Heart right ventricle (tissue), 16 donors: ENCODE measurements around the gene TNRC6A. TPM values are rescaled to one million over a fixed set of nuclear protein-coding genes. Genes with fewer than 3 reads are reported as not detected.

Experiments
- ATAC-seq, 8 donors: fragments of 200-7000 bp; cut with Tn5 transposase; one replicate each; pipeline ENCODE4 v1.9.1; 2020; ENCODE audit warnings: mild to moderate bottlenecking in 8 of 8, moderate library complexity in 8 of 8, moderate number of reproducible peaks in 1 of 8
- DNase-seq, 2 donors: peaks; one replicate each; pipeline ENCODE4 v3.0.0-alpha.2; 2020
- H3K27ac ChIP-seq, 10 donors: fragments of 200-600 bp; sonication (generic) in 2 of 10; one replicate each; pipeline versions ENCODE4 v1.5.0 to v1.8.0; 2020 to 2022; ENCODE audit warnings: mild to moderate bottlenecking in 3 of 10
- H3K27me3 ChIP-seq, 7 donors: fragments of 200-600 bp; one replicate each; pipeline ENCODE4 v1.8.0; 2021 to 2022; ENCODE audit warnings: mild to moderate bottlenecking in 2 of 7
- H3K36me3 ChIP-seq, 9 donors: fragments of 200-600 bp; sonication (generic) in 1 of 9; one replicate each; pipeline versions ENCODE4 v1.5.0 to v1.8.0; 2020 to 2022; ENCODE audit warnings: mild to moderate bottlenecking in 2 of 9
- H3K4me1 ChIP-seq, 9 donors: fragments of 200-600 bp; sonication (generic) in 1 of 9; one replicate each; pipeline versions ENCODE4 v1.5.0 to v1.8.0; 2020 to 2022; ENCODE audit warnings: mild to moderate bottlenecking in 4 of 9
- H3K4me3 ChIP-seq, 10 donors: fragments of 200-600 bp; sonication (generic) in 2 of 10; one replicate each; pipeline versions ENCODE4 v1.5.0 to v1.8.0; 2020 to 2022; ENCODE audit warnings: mild to moderate bottlenecking in 7 of 10, moderate library complexity in 2 of 10
- H3K9me3 ChIP-seq, 11 donors: fragments of 200-600 bp in 10 of 11; sonication (generic) in 2 of 11; one replicate each; pipeline versions ENCODE4 v1.5.0 to v1.8.0; 2013 to 2022; ENCODE audit warnings: mild to moderate bottlenecking in 2 of 11, control low read depth in 1 of 11, moderate library complexity in 1 of 11
- CTCF ChIP-seq, 9 donors: fragments of 200-600 bp; sonication (generic) in 2 of 9; IDR thresholded peaks; one replicate each; pipeline versions ENCODE4 v1.5.0 to v1.8.0; 2021 to 2022; ENCODE audit warnings: antibody characterized with exemption in 9 of 9, mild to moderate bottlenecking in 5 of 9, moderate library complexity in 1 of 9
- WGBS, 2 donors: extraction: QIAGEN DNeasy Blood & Tissue Kit; methylation state at CpG; one replicate each; pipeline ENCODE4 v1.1.7; 2013; ENCODE audit warnings: inconsistent platforms in 1 of 2; 5-methylcytosine and 5-hydroxymethylcytosine counted together
- intact Hi-C, 10 donors: fragments of 100-400 bp; cut with DNase I; formaldehyde crosslinking; loops; one replicate each; pipeline versions ENCODE4 v1.11.1 to v1.14.2; 2022
- polyA plus RNA-seq, 2 donors: library from polyadenylated mRNA; stranded (reverse); fragments of 200-250 nt; gene quantifications; one replicate each; pipeline ENCODE4 v1.2.3, GENCODE V29; 2013
- total RNA-seq, 10 donors: library from RNA; stranded (reverse); fragmentation: NEBNext Ultra II Directional in 3 of 10; extraction: Animal tissue kit (Norgen Biotek cat#: 25700) in 3 of 10; gene quantifications; one replicate each; pipeline versions ENCODE4 v1.2.1 to v1.2.4, GENCODE V29; 2021 to 2023
- donor health status: Arrhythmogenic right ventricular cardiomyopathy.
- donor health status: ischemic (EF 13 %, LVEDD 7.1; RV severe dilation, severe dysfunction).
- donor health status: healthy with polysubstance abuse.
- donor health status: DM: no; HTN: yes; CAD: no.
- donor health status: DM: no; HTN: no; CAD: no.
- donor health status: ischemic (EF 25% LVEDD 6.9; RV normal size, moderate dysfunction).
- donor health status: ischemic (EF 25% LVEDD 5.7; RV mildly dilated, moderate dysfunction).
- donor health status: healthy.
- donor health status: DM: yes; HTN: yes; CAD: no.
- donor health status: Ischemic cardiomyopathy.
- donor health status: ischemic (EF 35%, LVEDD 5.7; RV mildly dilated, moderate dysfunction).
- donor health status: nonischemic (EF 11% LVEDD 7.7; RV severe dilation, severe dysfunction).
- donor health status: DM: yes; HTN: yes; CAD: no.
- donor health status: PGD.
- donor health status: ischemic (EF 29% LVEDD 5.4; RV normal size, mild dysfunction).
- donor health status: nonischemic (EF 23%, LVEDD 6.1; RV moderate dilation, normal function).

The TNRC6A gene
- total and polyA plus RNA-seq, 12 donors, result 8.3 to 51.4 (median 36.5) TPM

DNA sequence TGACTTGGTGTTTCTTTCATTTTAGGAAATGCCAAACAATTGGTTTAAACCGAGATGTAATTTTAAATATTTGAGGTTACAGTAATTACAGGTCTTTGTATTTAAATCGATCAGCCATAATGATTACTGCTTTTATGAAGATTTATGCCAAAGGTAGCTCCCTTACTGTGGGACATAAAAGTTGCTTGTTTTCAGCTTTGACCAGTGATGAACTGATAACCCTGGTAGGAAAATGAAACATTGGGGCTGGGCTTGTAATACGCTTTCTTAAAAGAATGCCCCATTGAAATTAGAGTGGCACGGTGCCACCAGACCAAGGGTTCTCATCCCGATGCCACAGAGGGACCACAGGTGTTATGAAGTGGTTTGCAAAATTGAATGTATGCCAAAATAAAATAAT, 7.3 kb downstream of the TNRC6A start:
- intact Hi-C loops, result loop anchor here in 2 of 10 donors (5.0 to 10.0 kb wide), 2 partner anchors 41 to 48 kb away; no protein-coding TSS in a partner anchor
- Histone ChIP-seq H3K4me1 (peaks cover 13 to 100% (median 97%) of the 10 kb centered on the region in 9 donors), H3K36me3 (peaks cover 0 to 35% (median 0%) of the 10 kb centered on the region in 9 donors), H3K27ac (peak overlapping the region in 8 of 10 donors; percentile 19 to 68 (median 41)), H3K9me3 (no peaks in the 10 kb centered on the region), H3K4me3 (no peak overlapping the region), H3K27me3 (no peaks in the 10 kb centered on the region)
- no peak for DNase-seq
- no peak for ATAC-seq
- no peak for TF ChIP-seq CTCF (IDR thresholded peaks at IDR 0.05)
- WGBS, 2 donors, result 47 to 51% methylated on average over 5 of the region's 5 CpGs

DNA sequence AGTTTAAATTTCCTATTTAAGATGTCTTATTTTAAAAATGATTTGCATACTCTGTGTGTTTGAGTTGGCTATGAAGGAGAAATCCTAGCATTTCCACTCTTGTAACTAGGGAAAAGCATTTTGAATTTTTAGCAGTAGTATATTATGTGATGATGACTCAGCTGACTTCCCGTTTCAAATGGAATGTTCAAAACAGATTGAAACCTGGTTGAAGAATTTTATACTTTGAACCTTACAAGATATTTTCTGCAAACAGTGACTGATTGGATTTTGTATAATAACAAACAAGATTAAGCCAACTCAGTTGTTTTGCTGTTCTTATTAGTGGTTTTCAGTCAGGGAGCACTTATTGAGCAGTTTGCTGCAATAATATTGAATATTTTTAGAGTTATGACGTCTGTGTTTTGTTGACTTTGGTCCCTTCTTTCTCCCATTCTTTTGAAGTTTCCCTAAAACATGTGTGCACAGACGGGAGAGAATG, 8.0 kb downstream of the TNRC6A start:
- no peak overlapping the region for H3K4me3 ChIP-seq
- 6 to 12% methylated on average over 3 of the region's 3 CpGs for WGBS, 2 donors
- no peak for DNase-seq
- H3K9me3 ChIP-seq, result no peaks in the 10 kb centered on the region
- H3K36me3 ChIP-seq, result peaks cover 0 to 34% (median 0%) of the 10 kb centered on the region in 9 donors
- intact Hi-C loops, result loop anchor here in 2 of 10 donors (5.0 to 10.0 kb wide), 2 partner anchors 40 to 47 kb away; no protein-coding TSS in a partner anchor
- peak in 2 of 8 donors; percentile 38 to 42 for ATAC-seq
- peak overlapping the region in 8 of 10 donors; percentile 19 to 68 (median 41) for H3K27ac ChIP-seq
- TF ChIP-seq CTCF (IDR thresholded peaks at IDR 0.05), result no peak
- peaks cover 13 to 100% (median 98%) of the 10 kb centered on the region in 9 donors for H3K4me1 ChIP-seq
- H3K27me3 ChIP-seq, result no peaks in the 10 kb centered on the region

DNA sequence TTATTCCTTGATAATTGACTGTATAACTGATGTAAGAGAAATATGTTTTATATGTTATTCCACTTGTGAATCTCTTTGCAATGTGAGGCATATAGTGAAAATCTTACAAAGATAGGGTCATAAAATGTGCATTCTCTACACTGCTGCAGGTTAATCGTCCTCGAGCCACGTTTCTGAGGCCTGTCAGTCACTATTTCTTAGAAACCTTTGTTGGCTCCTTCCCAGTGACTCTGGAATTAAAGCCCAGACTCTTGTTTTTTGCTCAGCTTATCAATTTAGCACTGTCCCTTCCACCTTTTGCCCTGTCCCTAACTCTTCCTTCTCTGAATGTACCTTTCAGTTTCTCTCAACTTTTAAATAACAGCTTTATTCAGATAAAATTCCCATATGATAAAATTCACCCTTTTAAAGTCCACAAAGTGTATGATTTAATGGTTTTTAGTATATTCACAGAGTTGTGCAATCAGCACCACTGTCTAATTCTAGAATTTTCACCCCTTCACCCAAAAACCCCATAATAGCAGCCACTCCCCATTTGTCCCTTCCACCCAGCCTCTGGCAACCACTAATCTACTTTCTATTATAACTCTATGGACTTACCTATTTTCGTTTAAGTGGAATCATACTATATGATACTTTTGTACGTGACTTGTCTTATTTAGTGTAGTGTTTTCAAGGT, 8.6 kb downstream of the TNRC6A start:
- DNase-seq (no peak), ATAC-seq (peak in 1 of 8 donors; percentile 8)
- Histone ChIP-seq H3K36me3 (peaks cover 0 to 28% (median 0%) of the 10 kb centered on the region in 9 donors), H3K27me3 (no peaks in the 10 kb centered on the region), H3K9me3 (no peaks in the 10 kb centered on the region), H3K4me1 (peaks cover 15 to 100% (median 97%) of the 10 kb centered on the region in 9 donors), H3K27ac (peak overlapping the region in 6 of 10 donors; percentile 31 to 68 (median 41)), H3K4me3 (no peak overlapping the region)
- 45 to 55% methylated on average over 5 of the region's 5 CpGs for WGBS, 2 donors
- intact Hi-C loops, result loop anchor here in 2 of 10 donors (5.0 to 10.0 kb wide), 2 partner anchors 39 to 47 kb away; no protein-coding TSS in a partner anchor
- TF ChIP-seq CTCF (IDR thresholded peaks at IDR 0.05), result no peak

DNA sequence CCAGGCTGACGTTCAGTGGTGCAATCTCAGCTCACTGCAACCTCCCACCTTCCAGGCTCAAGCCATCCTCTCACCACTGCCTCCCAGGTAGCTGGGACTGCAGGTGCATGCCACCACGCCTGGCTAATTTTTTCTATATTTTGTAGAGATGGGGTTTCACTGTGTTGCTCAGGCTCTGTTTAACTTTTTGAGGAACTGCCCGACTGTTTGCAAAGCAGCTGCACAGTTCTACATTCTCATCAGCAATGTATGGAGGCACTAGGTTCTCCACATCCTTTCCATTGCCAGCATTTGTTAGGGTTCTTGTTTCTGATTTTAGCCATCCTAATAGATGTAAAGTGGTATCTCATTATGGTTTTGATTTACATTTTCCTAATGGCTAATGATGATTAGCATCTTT, 9.4 kb downstream of the TNRC6A start:
- no peak for TF ChIP-seq CTCF (IDR thresholded peaks at IDR 0.05)
- Histone ChIP-seq H3K27me3 (no peaks in the 10 kb centered on the region), H3K36me3 (peaks cover 0 to 19% (median 0%) of the 10 kb centered on the region in 9 donors), H3K9me3 (no peaks in the 10 kb centered on the region), H3K27ac (peak overlapping the region in 2 of 10 donors; percentile 5 to 68), H3K4me1 (peaks cover 16 to 100% (median 94%) of the 10 kb centered on the region in 9 donors), H3K4me3 (no peak overlapping the region)
- intact Hi-C loops, result loop anchor here in 2 of 10 donors (5.0 to 10.0 kb wide), 2 partner anchors 38 to 46 kb away; no protein-coding TSS in a partner anchor
- 77 to 81% methylated on average over 3 of the region's 3 CpGs for WGBS, 2 donors
- DNase-seq (no peak), ATAC-seq (no peak)
